Measurements from ENCODE around the gene NPR2.

Gene NPR2

DNA sequence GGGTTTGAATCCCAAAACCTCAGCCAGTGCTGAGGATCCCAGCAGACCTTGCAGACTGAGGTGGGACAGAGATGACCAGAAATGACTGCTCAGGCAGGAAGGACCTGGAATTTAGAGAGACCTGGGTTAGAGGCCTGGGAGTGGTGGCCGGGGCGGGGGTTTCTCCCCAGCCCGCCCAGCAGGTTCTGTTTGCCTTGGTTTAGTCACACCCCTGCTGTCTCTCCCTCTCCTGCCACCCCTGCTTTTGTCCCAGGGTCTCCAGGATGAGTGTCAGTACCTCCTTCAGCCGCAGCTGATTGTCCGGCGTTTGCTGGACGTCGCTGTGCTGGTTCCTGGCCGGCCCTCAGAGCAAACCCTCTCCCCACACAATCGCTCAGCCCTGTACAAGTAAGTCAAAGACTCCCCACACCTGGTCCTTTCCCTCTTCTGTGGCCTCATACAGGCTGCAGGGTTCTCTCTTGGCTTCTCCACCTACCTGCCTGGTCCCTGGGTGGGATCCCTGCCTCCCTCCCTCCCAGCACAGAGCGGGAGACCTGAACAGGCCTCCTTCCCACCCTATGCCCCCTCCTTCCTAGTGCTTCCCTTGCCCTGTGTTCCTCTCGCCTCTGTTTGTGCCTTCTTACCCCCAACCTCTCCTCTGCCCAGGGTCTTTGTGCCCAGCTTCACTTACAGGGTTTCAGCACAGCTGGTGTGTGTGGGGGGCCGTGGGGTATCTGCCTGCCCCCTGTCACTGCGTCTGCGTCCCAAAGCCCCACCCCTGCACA, 49.7 kb downstream of the NPR2 start:
- H3K4me3 ChIP-seq (ENCODE audit: insufficient read depth, low read depth, low read length, poor library complexity, severe bottlenecking): no peak overlapping the region
- H3K27ac ChIP-seq (ENCODE audit: insufficient read depth, low read length, poor library complexity, severe bottlenecking): no peak overlapping the region
- no peaks in the 10 kb centered on the region for H3K27me3 ChIP-seq (replicated peaks; ENCODE audit: control insufficient read depth, insufficient read depth, low read length, poor library complexity, severe bottlenecking)
- no peak for DNase-seq
- H3K4me1 ChIP-seq (ENCODE audit: control insufficient read depth, insufficient read depth, low read length, poor library complexity, severe bottlenecking): peaks cover 15% of the 10 kb centered on the region
- H3K36me3 ChIP-seq (ENCODE audit: control insufficient read depth, insufficient read depth, low read length): no peaks in the 10 kb centered on the region
- H3K9me3 ChIP-seq (ENCODE audit: control insufficient read depth, low read length): no peaks in the 10 kb centered on the region

DNA sequence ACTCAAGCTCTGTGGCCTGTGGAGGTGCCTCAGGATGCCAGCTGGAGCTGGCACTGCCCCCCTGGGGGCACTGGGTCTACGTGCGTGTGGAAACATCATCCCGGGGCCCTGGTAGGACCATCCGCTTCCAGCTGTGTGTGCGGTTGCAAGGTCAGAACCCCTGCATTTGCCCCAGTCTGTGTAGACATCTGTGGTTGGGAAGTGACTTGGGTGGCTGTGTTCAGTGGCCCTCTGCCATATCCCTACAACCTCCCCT, 50.2 kb downstream of the NPR2 start:
- Histone ChIP-seq H3K27me3 (replicated peaks; ENCODE audit: control insufficient read depth, insufficient read depth, low read length, poor library complexity, severe bottlenecking) (no peaks in the 10 kb centered on the region), H3K36me3 (ENCODE audit: control insufficient read depth, insufficient read depth, low read length) (no peaks in the 10 kb centered on the region)

DNA sequence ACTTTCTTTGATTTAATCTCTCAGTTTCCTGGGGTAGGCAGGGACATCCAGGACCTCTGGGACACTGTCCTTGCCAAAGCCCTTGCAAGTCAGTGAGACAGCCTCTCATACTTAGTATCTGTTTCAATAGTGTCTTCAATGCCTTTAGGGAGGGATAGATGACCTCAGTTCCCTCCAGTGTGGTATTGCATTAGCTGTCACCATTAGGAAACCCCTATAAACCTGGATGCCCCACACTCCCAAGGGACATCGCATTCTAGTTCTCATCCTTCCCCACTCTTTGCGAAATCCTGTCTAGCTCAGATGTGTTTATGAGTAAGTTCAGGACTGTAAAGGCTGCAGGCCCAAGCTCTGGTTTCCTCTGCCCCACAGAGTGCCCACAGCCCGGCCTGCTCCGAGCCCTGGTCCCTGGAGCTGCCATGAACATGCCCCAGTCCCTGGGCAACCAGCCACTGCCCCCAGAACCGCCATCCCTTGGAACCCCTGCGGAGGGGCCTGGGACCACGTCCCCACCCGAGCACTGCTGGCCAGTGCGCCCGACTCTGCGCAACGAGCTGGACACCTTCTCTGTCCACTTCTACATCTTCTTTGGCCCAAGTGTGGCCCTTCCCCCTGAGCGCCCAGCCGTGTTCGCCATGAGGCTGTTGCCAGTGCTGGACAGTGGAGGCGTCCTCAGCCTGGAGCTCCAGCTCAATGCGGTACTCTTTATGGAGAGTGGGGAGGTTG, 50.8 kb downstream of the NPR2 start:
- DNase-seq: no peak
- Histone ChIP-seq H3K4me1 (ENCODE audit: control insufficient read depth, insufficient read depth, low read length, poor library complexity, severe bottlenecking) (peaks cover 19% of the 10 kb centered on the region), H3K27me3 (replicated peaks; ENCODE audit: control insufficient read depth, insufficient read depth, low read length, poor library complexity, severe bottlenecking) (no peaks in the 10 kb centered on the region), H3K9me3 (ENCODE audit: control insufficient read depth, low read length) (no peaks in the 10 kb centered on the region), H3K4me3 (ENCODE audit: insufficient read depth, low read depth, low read length, poor library complexity, severe bottlenecking) (no peak overlapping the region), H3K27ac (ENCODE audit: insufficient read depth, low read length, poor library complexity, severe bottlenecking) (no peak overlapping the region), H3K36me3 (ENCODE audit: control insufficient read depth, insufficient read depth, low read length) (no peaks in the 10 kb centered on the region)

More for the DNA sequence above, 50.2 kb downstream of the NPR2 start:
- no peak for DNase-seq
- peaks cover 17% of the 10 kb centered on the region for H3K4me1 ChIP-seq (ENCODE audit: control insufficient read depth, insufficient read depth, low read length, poor library complexity, severe bottlenecking)
- H3K27ac ChIP-seq (ENCODE audit: insufficient read depth, low read length, poor library complexity, severe bottlenecking): no peak overlapping the region
- H3K4me3 ChIP-seq (ENCODE audit: insufficient read depth, low read depth, low read length, poor library complexity, severe bottlenecking): no peak overlapping the region
- no peaks in the 10 kb centered on the region for H3K9me3 ChIP-seq (ENCODE audit: control insufficient read depth, low read length)

DNA sequence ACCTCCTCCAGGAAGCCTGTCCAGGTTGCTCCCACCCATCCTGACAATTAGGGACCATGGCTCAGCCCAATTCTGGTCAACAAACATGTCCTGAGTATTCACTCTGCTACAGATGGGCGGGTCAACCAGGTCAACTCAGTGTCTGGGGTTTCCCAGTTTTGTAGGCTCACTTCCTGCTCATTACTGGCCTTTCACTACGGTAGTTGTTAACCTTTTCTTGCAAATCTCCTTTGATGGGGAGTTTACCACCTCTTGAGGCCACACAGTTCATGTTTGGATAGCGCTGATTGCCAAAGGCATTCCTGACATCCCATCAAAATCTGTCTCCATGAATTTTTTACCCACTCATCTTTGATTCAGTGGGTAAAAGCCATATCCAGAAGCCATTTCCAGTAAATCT, 51.4 kb downstream of the NPR2 start:
- Histone ChIP-seq H3K4me1 (ENCODE audit: control insufficient read depth, insufficient read depth, low read length, poor library complexity, severe bottlenecking) (peaks cover 19% of the 10 kb centered on the region), H3K36me3 (ENCODE audit: control insufficient read depth, insufficient read depth, low read length) (no peaks in the 10 kb centered on the region), H3K27ac (ENCODE audit: insufficient read depth, low read length, poor library complexity, severe bottlenecking) (no peak overlapping the region), H3K4me3 (ENCODE audit: insufficient read depth, low read depth, low read length, poor library complexity, severe bottlenecking) (no peak overlapping the region), H3K27me3 (replicated peaks; ENCODE audit: control insufficient read depth, insufficient read depth, low read length, poor library complexity, severe bottlenecking) (no peaks in the 10 kb centered on the region), H3K9me3 (ENCODE audit: control insufficient read depth, low read length) (no peaks in the 10 kb centered on the region)
- no peak for DNase-seq

DNA sequence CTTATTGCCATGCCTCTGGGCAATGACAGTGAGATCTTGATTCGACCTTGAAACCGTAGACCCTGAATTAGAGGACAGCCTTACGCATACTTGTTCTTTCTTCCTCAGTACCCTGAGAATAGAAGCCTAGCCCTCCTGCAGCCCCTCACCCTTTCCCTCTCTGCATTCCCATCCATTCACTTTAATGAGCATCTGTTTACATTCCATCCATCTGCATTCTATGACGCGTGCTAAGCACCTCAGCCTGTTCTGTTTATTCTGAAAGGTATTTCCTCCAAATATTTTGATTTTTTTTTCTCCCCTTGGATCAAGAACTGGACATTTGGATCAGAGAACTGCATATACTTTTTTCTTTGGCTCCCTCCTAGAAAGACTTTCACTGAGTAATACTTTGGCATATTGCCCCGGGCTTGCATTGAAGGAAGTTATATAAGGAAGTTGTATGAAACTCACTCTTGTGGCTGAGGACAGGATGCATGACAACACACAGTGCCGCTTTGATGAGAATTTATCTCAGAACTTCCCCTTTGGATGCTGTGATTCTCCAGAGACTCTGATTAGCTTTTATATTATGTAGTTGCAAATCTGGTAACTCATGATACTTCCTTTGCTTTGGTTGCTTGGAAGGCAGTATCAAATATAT, 53.4 kb downstream of the NPR2 start:
- peak in 2 of 3 donors; percentile 12 to 22 for DNase-seq
- Histone ChIP-seq H3K36me3 (ENCODE audit: control insufficient read depth, insufficient read depth, low read length) (no peaks in the 10 kb centered on the region), H3K9me3 (ENCODE audit: control insufficient read depth, low read length) (no peaks in the 10 kb centered on the region), H3K4me1 (ENCODE audit: control insufficient read depth, insufficient read depth, low read length, poor library complexity, severe bottlenecking) (peaks cover 19% of the 10 kb centered on the region), H3K4me3 (ENCODE audit: insufficient read depth, low read depth, low read length, poor library complexity, severe bottlenecking) (no peak overlapping the region), H3K27me3 (replicated peaks; ENCODE audit: control insufficient read depth, insufficient read depth, low read length, poor library complexity, severe bottlenecking) (no peaks in the 10 kb centered on the region), H3K27ac (ENCODE audit: insufficient read depth, low read length, poor library complexity, severe bottlenecking) (no peak overlapping the region)

DNA sequence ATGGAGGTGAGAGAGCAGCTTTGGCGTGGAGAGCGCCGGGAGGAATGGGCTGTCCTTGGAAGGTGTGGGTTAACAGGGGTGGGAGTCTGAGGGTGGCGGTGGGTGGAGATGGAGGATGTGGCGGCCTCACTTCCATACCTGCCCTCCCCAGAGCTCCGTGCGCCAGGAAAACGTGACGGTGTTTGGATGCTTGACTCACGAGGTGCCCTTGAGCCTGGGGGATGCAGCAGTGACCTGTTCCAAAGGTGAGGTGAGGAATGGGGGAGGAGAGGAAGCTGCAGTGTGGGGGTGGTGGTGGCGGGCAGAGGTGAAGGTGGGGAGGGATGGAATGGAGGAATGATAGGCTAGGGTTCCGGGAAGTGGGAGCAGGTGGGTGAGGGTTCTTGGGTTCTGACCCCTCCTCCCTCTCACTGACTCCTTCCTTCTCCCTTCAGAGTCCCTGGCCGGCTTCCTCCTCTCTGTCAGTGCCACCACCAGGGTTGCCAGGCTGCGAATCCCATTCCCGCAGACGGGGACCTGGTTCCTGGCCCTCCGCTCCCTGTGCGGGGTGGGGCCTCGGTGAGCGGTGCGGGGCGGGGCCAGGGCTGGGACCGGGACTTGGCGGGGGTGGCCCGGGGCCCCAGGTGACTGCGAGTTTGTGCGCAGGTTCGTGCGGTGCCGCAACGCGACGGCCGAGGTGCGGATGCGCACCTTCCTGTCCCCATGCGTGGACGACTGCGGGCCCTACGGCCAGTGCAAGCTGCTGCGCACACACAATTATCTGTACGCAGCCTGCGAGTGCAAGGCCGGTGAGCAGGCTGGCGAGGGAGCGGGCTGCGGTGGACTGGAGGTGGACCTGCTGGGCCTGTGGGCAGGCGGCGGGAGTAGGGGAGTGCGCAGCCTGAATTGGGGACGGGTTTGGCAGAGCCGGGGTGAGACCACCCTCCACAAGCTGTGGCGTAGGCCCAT, 54.7 kb downstream of the NPR2 start:
- Histone ChIP-seq H3K27ac (ENCODE audit: insufficient read depth, low read length, poor library complexity, severe bottlenecking) (peak overlapping the region; percentile 29), H3K4me1 (ENCODE audit: control insufficient read depth, insufficient read depth, low read length, poor library complexity, severe bottlenecking) (peaks cover 19% of the 10 kb centered on the region), H3K27me3 (replicated peaks; ENCODE audit: control insufficient read depth, insufficient read depth, low read length, poor library complexity, severe bottlenecking) (no peaks in the 10 kb centered on the region), H3K36me3 (ENCODE audit: control insufficient read depth, insufficient read depth, low read length) (no peaks in the 10 kb centered on the region), H3K9me3 (ENCODE audit: control insufficient read depth, low read length) (no peaks in the 10 kb centered on the region), H3K4me3 (ENCODE audit: insufficient read depth, low read depth, low read length, poor library complexity, severe bottlenecking) (no peak overlapping the region)
- no peak for DNase-seq

DNA sequence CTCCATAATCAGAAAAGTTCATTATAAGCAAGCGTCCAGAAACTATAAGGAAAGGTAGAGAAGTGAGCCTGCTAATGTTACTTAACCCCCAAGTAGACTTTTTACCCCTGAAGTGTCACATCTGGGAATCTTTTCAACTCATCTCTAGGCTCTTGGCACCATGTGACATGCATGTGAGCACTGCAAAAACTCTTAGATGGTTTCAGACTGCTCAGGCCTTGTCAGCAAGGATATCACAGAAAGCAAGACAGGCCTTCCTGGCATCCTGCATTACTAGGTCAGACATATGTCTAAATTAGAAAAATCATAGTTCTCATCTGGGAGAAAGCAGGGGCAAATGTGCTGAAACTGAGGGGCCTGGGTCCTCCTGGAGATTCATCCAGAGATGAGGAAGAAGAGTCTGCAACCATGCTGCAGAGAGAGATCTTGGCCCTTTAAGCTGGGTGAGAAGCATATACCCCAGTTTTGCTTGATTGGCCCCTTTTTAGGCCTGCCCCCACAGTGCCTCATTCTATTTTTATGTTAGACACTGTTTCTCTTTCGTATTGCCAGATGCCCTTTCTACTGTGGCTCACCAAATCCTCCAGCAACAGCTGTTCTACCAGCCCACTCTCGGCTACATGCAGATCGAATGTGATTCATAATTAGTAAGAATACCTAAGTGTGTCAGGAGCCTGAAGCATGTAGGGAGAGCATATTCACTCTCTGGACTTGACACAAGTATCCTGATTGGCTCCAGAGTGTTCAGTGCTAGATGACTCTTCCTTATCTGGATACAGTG, 56.6 kb downstream of the NPR2 start:
- H3K4me1 ChIP-seq (ENCODE audit: control insufficient read depth, insufficient read depth, low read length, poor library complexity, severe bottlenecking): peaks cover 19% of the 10 kb centered on the region
- H3K4me3 ChIP-seq (ENCODE audit: insufficient read depth, low read depth, low read length, poor library complexity, severe bottlenecking): no peak overlapping the region
- no peak overlapping the region for H3K27ac ChIP-seq (ENCODE audit: insufficient read depth, low read length, poor library complexity, severe bottlenecking)
- no peaks in the 10 kb centered on the region for H3K36me3 ChIP-seq (ENCODE audit: control insufficient read depth, insufficient read depth, low read length)
- H3K9me3 ChIP-seq (ENCODE audit: control insufficient read depth, low read length): no peaks in the 10 kb centered on the region
- DNase-seq: no peak
- H3K27me3 ChIP-seq (replicated peaks; ENCODE audit: control insufficient read depth, insufficient read depth, low read length, poor library complexity, severe bottlenecking): no peaks in the 10 kb centered on the region

DNA sequence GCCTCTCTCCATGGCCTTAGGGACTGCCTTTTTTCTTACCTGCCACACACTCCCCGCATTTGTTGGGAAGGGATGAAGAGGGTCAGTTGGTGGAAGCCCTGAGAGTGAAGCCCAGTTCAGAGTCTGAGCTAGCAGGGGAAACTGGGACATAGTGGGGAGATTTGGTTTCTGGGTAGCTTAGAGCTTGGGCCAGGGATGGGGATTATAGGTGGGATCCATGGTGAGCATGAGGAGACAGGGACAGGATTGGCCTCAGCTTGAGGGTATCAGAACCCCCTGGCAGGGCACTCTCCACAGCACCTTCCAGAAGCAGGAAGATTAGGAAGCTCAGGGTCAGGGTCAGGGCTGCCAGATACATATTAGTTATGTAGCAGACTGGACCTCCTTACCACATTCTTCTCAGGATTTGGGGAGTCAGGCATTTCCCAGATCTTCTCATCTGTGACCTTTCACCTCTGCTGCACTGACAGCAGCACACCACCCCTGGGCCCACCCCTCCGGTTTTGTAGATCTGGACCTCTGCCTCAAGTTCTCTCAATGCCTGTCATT, 61.0 kb downstream of the NPR2 start:
- Histone ChIP-seq H3K4me3 (ENCODE audit: insufficient read depth, low read depth, low read length, poor library complexity, severe bottlenecking) (no peak overlapping the region), H3K9me3 (ENCODE audit: control insufficient read depth, low read length) (no peaks in the 10 kb centered on the region), H3K27ac (ENCODE audit: insufficient read depth, low read length, poor library complexity, severe bottlenecking) (no peak overlapping the region), H3K4me1 (ENCODE audit: control insufficient read depth, insufficient read depth, low read length, poor library complexity, severe bottlenecking) (no peaks in the 10 kb centered on the region), H3K36me3 (ENCODE audit: control insufficient read depth, insufficient read depth, low read length) (no peaks in the 10 kb centered on the region), H3K27me3 (replicated peaks; ENCODE audit: control insufficient read depth, insufficient read depth, low read length, poor library complexity, severe bottlenecking) (no peaks in the 10 kb centered on the region)
- DNase-seq: no peak

All from effector memory CD4-positive, alpha-beta T cell (primary cell).